Smooth muscle cell (in vitro differentiated cells): ENCODE measurements around the gene VSNL1. TPM values are rescaled to one million over a fixed set of nuclear protein-coding genes. Genes with fewer than 3 reads are reported as not detected.

Source experiments
- DNase-seq: peaks from one replicate; lab custom pipeline; 2025; ENCODE audit not compliant: unreplicated experiment; lab: John Stamatoyannopoulos, UW
- H2AFZ ChIP-seq: fragments of 200-600 bp; sonication (generic); 2 replicates; pipeline ENCODE4 v1.6.0; 2016; ENCODE audit warnings: antibody characterized with exemption, low read depth, mild to moderate bottlenecking
- H3F3A ChIP-seq: fragments of 200-600 bp; sonication (generic); 2 replicates; pipeline ENCODE4 v1.6.0; 2017; ENCODE audit warnings: antibody characterized with exemption, low read depth
- H3K27ac ChIP-seq: fragments of 200-600 bp; sonication (generic); 2 replicates; pipeline ENCODE4 v1.5.1; 2016; ENCODE audit warnings: low read depth, mild to moderate bottlenecking
- H3K27me3 ChIP-seq: fragments of 200-600 bp; sonication (generic); 2 replicates; pipeline ENCODE4 v1.6.1; 2016; ENCODE audit warnings: low read depth, mild to moderate bottlenecking
- H3K36me3 ChIP-seq: fragments of 200-600 bp; sonication (generic); 2 replicates; pipeline ENCODE4 v1.5.1; 2016; ENCODE audit warnings: low read depth
- H3K4me1 ChIP-seq: fragments of 200-600 bp; sonication (generic); 2 replicates; pipeline ENCODE4 v1.5.1; 2016; ENCODE audit warnings: low read depth
- H3K4me2 ChIP-seq: fragments of 200-600 bp; sonication (generic); 2 replicates; pipeline ENCODE4 v1.6.0; 2016; ENCODE audit warnings: mild to moderate bottlenecking
- H3K4me3 ChIP-seq: fragments of 200-600 bp; sonication (generic); 2 replicates; pipeline ENCODE4 v1.5.1; 2016; ENCODE audit warnings: mild to moderate bottlenecking
- H3K79me2 ChIP-seq: fragments of 200-600 bp; sonication (generic); 2 replicates; pipeline ENCODE4 v1.6.0; 2016; ENCODE audit warnings: low read depth, mild to moderate bottlenecking
- H3K9ac ChIP-seq: fragments of 200-600 bp; sonication (generic); 2 replicates; pipeline ENCODE4 v1.6.0; 2016; ENCODE audit warnings: low read depth
- H3K9me3 ChIP-seq: fragments of 200-600 bp; sonication (generic); replicated peaks from 2 replicates; pipeline ENCODE4 v1.5.1; 2016; ENCODE audit warnings: low read depth
- H4K20me1 ChIP-seq: fragments of 200-600 bp; sonication (generic); 2 replicates; pipeline ENCODE4 v1.6.0; 2016; ENCODE audit warnings: low read depth
- CTCF ChIP-seq: fragments of 200-600 bp; sonication (generic); IDR thresholded peaks from 2 replicates; pipeline ENCODE4 v1.5.1; 2017; ENCODE audit warnings: borderline replicate concordance, mild to moderate bottlenecking, antibody characterized with exemption; ENCODE audit not compliant: insufficient read depth, poor library complexity, severe bottlenecking
- WGBS: methylation state at CpG from one replicate; pipeline ENCODE4 v1.1.7; 2016; ENCODE audit warnings: low lambda C conversion rate; 5-methylcytosine and 5-hydroxymethylcytosine counted together
- polyA plus RNA-seq: library from polyadenylated mRNA; unstranded; fragments of >200 nt; fragmentation: Nextera tagmentation; extraction: Ambion mirVana; gene quantifications from 2 replicates; pipeline ENCODE4 v1.2.1, GENCODE V29; 2016
- total RNA-seq: library from RNA; depleted of rRNA; stranded (reverse); fragments of >200 nt; gene quantifications from 2 replicates; pipeline ENCODE4 v1.2.3, GENCODE V29; 2014

VSNL1 gene
- total and polyA plus RNA-seq, 2 experiments from 2014 or later, result 2.8 to 4.5 TPM

GRCh38 chr2:17625446-17625845 lies 85.0 kb downstream of the VSNL1 start:
- H3K9me3 ChIP-seq, result no peaks in the 10 kb centered on the region
- H3K79me2 ChIP-seq, result no peaks in the 10 kb centered on the region
- no peak overlapping the region for H3K4me2 ChIP-seq
- 82% methylated on average over 3 of the region's 3 CpGs for WGBS
- no peak overlapping the region for H3K4me3 ChIP-seq
- TF ChIP-seq CTCF, result no peak
- no peaks in the 10 kb centered on the region for H3K36me3 ChIP-seq
- H3K27ac ChIP-seq, result no peak overlapping the region
- no peak for DNase-seq
- H3K9ac ChIP-seq, result no peak overlapping the region
- peaks cover 4% of the 10 kb centered on the region for H3K4me1 ChIP-seq
- H3F3A ChIP-seq, result peaks cover 8% of the 10 kb centered on the region
- H3K27me3 ChIP-seq, result no peaks in the 10 kb centered on the region
- no peak overlapping the region for H2AFZ ChIP-seq
- H4K20me1 ChIP-seq, result no peaks in the 10 kb centered on the region

- H4K20me1 ChIP-seq, result no peaks in the 10 kb centered on the region
- no peaks in the 10 kb centered on the region for H3K27me3 ChIP-seq
- no peak overlapping the region for H3K27ac ChIP-seq
- H3K4me2 ChIP-seq, result no peak overlapping the region
- H3F3A ChIP-seq, result peaks cover 8% of the 10 kb centered on the region
- H3K4me3 ChIP-seq, result no peak overlapping the region
- H3K4me1 ChIP-seq, result peaks cover 3% of the 10 kb centered on the region
- TF ChIP-seq CTCF, result no peak
- H3K9me3 ChIP-seq, result no peaks in the 10 kb centered on the region
- H3K9ac ChIP-seq, result no peak overlapping the region
- 49% methylated on average over 3 of the region's 3 CpGs for WGBS
- no peak overlapping the region for H2AFZ ChIP-seq
- no peaks in the 10 kb centered on the region for H3K36me3 ChIP-seq
- no peak for DNase-seq
- H3K79me2 ChIP-seq, result no peaks in the 10 kb centered on the region
Measured at GRCh38 chr2:17626986-17627385, 86.5 kb downstream of the VSNL1 start.

DNA sequence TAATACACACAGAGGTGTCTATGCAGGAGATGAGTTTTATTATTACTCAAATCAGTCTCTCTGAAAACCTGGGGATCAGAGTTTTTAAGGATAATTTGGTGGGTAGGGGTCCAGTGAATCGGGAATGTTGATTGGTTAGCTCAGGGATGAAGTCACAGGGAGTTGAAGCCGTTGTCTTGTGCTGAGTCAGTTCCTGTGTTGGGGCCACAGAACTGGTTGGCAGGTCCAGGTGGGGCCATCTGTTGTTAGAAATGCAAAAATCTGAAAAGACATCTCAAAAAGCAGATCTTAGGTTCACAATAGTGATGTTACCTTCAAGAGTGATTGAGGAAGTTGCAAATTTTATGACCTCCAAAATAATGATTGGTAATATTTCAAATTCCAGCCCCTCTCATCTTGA lies 86.9 kb downstream of the VSNL1 start:
- Histone ChIP-seq H3F3A (peaks cover 8% of the 10 kb centered on the region), H3K4me1 (peaks cover 3% of the 10 kb centered on the region), H3K9ac (no peak overlapping the region), H2AFZ (no peak overlapping the region), H3K79me2 (no peaks in the 10 kb centered on the region), H4K20me1 (no peaks in the 10 kb centered on the region), H3K27ac (no peak overlapping the region), H3K4me2 (no peak overlapping the region), H3K27me3 (no peaks in the 10 kb centered on the region), H3K4me3 (no peak overlapping the region), H3K9me3 (no peaks in the 10 kb centered on the region), H3K36me3 (no peaks in the 10 kb centered on the region)
- DNase-seq, result no peak
- no peak for TF ChIP-seq CTCF
- WGBS, result 67% methylated on average over 2 of the region's 2 CpGs
